CD4-positive, alpha-beta T cell (primary cell): ENCODE results near the gene S100A3. TPM values are rescaled to one million over a fixed set of nuclear protein-coding genes. Genes with fewer than 3 reads are reported as not detected.

Experiments
- ATAC-seq: fragments of 200-7000 bp; cut with Tn5 transposase; one replicate; pipeline ENCODE4 v1.10.0; 2022; ENCODE audit warnings: mild to moderate bottlenecking; ENCODE audit not compliant: poor library complexity
- CTCF ChIA-PET: fragments of 350-600 bp; sonication (Branson Sonifier 250); formaldehyde crosslinking; loops from one replicate; lab custom pipeline; 2021; ENCODE audit warnings: antibody characterized with exemption, inconsistent platforms; lab: Charles Lee
- POLR2A ChIA-PET: fragments of 350-600 bp; sonication (Branson Sonifier 250); formaldehyde crosslinking; loops from one replicate; lab custom pipeline; 2021; ENCODE audit warnings: antibody characterized with exemption, inconsistent platforms; lab: Charles Lee
- DNase-seq, 14 experiments: peaks; one replicate each; pipeline ENCODE4 v3.0.0-alpha.2; 2013 to 2020; ENCODE audit warnings: mixed read lengths in 2 of 14
- H3K27ac ChIP-seq, 2 donors: one replicate each; pipeline versions ENCODE4 v1.5.1 to v1.7.0; 2013; ENCODE audit warnings: low read length in 2 of 2, low read depth in 1 of 2, mild to moderate bottlenecking in 1 of 2
- H3K27me3 ChIP-seq, 2 experiments: 1 replicate in 1 of 2; 2 replicates in 1 of 2; pipeline versions ENCODE4 v1.6.1 to v1.7.0; 2013; ENCODE audit warnings: low read length in 2 of 2, control low read depth in 1 of 2, mild to moderate bottlenecking in 1 of 2, moderate library complexity in 1 of 2; ENCODE audit not compliant: insufficient read depth in 2 of 2, control insufficient read depth in 1 of 2
- H3K36me3 ChIP-seq: one replicate; pipeline ENCODE4 v1.6.1; 2013; ENCODE audit warnings: low read length, control low read depth; ENCODE audit not compliant: insufficient read depth
- H3K4me1 ChIP-seq: one replicate; pipeline ENCODE4 v1.6.1; 2013; ENCODE audit warnings: low read length, control low read depth; ENCODE audit not compliant: insufficient read depth
- H3K4me3 ChIP-seq: one replicate; pipeline ENCODE4 v1.5.1; 2013; ENCODE audit warnings: mild to moderate bottlenecking, low read length, moderate library complexity
- H3K9me3 ChIP-seq, 2 experiments: 1 replicate in 1 of 2; 2 replicates in 1 of 2; pipeline versions ENCODE4 v1.6.1 to v1.7.0; 2013; ENCODE audit warnings: low read length in 2 of 2, mild to moderate bottlenecking in 2 of 2, control low read depth in 1 of 2, moderate library complexity in 1 of 2; ENCODE audit not compliant: control insufficient read depth in 1 of 2, insufficient read depth in 1 of 2
- H3K27ac Mint-ChIP-seq: one replicate; pipeline ENCODE4 v1.8.0; 2020; ENCODE audit warnings: mixed read lengths
- H3K27me3 Mint-ChIP-seq: one replicate; pipeline ENCODE4 v1.8.0; 2021; ENCODE audit warnings: mixed read lengths
- H3K36me3 Mint-ChIP-seq: one replicate; pipeline ENCODE4 v1.8.0; 2021; ENCODE audit warnings: low read depth, mixed read lengths
- H3K4me1 Mint-ChIP-seq: one replicate; pipeline ENCODE4 v1.8.0; 2021; ENCODE audit warnings: low read depth, mixed read lengths
- H3K4me3 Mint-ChIP-seq: one replicate; pipeline ENCODE4 v1.8.0; 2020; ENCODE audit warnings: mild to moderate bottlenecking, mixed read lengths
- H3K9me3 Mint-ChIP-seq: one replicate; pipeline ENCODE4 v1.8.0; 2020; ENCODE audit warnings: mixed read lengths
- CTCF ChIP-seq: fragments of 200-600 bp; IDR thresholded peaks from one replicate; pipeline ENCODE4 v1.8.0; 2022; ENCODE audit warnings: antibody characterized with exemption, mild to moderate bottlenecking
- intact Hi-C, 2 experiments: fragments of 100-400 bp; cut with DNase I in 1 of 2; cut with micrococcal nuclease in 1 of 2; formaldehyde crosslinking; loops; one replicate each; pipeline versions ENCODE4 v1.15.1 to v1.9.0; 2023 to 2025; cut with DNase I, micrococcal nuclease
- total RNA-seq, 174 experiments: library from RNA in 2 of 174; stranded (reverse) in 2 of 174; gene quantifications; one replicate each; pipeline ENCODE4 v1.2.3 and lab custom pipeline; 2021 to 2026

S100A3 gene
- total RNA-seq, 2 experiments from 2014 or later, result not detected

DNA sequence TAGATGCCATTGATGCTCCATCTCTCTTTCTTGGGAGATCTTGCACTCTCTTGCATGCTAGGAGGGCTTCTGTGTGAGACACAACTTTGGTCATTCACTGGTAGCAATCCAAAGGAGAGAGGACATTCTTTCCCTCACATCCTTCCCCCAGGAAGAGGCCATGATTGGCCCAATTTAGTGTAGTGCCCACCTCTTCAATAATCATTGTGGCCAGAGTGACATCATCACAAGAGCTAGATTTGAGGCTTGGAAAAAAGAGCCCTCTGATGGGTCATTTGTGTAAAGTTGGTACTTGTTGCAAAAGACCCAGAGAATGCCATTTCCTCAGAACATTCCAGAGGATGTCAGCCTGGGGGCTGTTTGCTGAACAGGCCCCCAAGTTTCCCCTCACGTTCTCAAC, 43.5 kb downstream of the S100A3 start:
- no peak overlapping the region for H3K4me3 ChIP-seq
- no peaks in the 10 kb centered on the region for H3K36me3 Mint-ChIP-seq
- H3K9me3 ChIP-seq, result no peaks in the 10 kb centered on the region
- no peak for TF ChIP-seq CTCF
- H3K27me3 Mint-ChIP-seq, result no peaks in the 10 kb centered on the region
- ATAC-seq, result no peak
- no peak overlapping the region for H3K4me3 Mint-ChIP-seq
- CTCF ChIA-PET, result no interaction called here
- H3K27ac ChIP-seq, result no peak overlapping the region
- no peaks in the 10 kb centered on the region for H3K27me3 ChIP-seq
- no peak for DNase-seq
- H3K27ac Mint-ChIP-seq, result no peak overlapping the region
- no peaks in the 10 kb centered on the region for H3K4me1 Mint-ChIP-seq
- peaks cover 1% of the 10 kb centered on the region for H3K4me1 ChIP-seq
- no peaks in the 10 kb centered on the region for H3K9me3 Mint-ChIP-seq
- intact Hi-C loops, result no loop called here
- no peaks in the 10 kb centered on the region for H3K36me3 ChIP-seq
- POLR2A ChIA-PET, result no interaction called here

DNA sequence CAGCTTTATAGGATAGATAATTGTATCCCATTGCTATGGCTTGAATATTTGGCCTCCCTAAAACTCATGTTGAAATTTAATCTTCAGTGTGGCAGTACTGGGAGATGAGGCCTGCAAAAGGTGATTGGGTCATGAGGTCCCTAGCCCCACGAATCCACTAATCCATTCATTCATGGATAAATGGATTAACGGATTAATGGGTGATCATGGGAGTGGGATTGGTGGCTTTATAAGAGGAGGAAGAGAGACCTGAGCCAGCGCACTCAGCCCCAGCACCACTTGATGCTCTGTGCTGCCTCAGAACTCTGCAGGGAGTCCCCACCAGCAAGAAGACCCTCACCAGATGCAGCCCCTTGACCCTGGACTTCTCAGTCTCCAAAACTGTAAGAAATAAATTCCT, 45.3 kb downstream of the S100A3 start:
- CTCF ChIA-PET, result no interaction called here
- H3K4me3 Mint-ChIP-seq, result no peak overlapping the region
- DNase-seq (no peak), ATAC-seq (no peak)
- peaks cover 0 to 7% of the 10 kb centered on the region in 2 experiments for H3K27me3 ChIP-seq
- H3K36me3 ChIP-seq, result no peaks in the 10 kb centered on the region
- intact Hi-C loops, result no loop called here
- H3K27me3 Mint-ChIP-seq, result peaks cover 12% of the 10 kb centered on the region
- H3K4me3 ChIP-seq, result no peak overlapping the region
- H3K4me1 ChIP-seq, result no peaks in the 10 kb centered on the region
- no peaks in the 10 kb centered on the region for H3K36me3 Mint-ChIP-seq
- no peak overlapping the region for H3K27ac Mint-ChIP-seq
- TF ChIP-seq CTCF, result no peak
- H3K27ac ChIP-seq, result no peak overlapping the region
- no peaks in the 10 kb centered on the region for H3K9me3 ChIP-seq
- no peaks in the 10 kb centered on the region for H3K4me1 Mint-ChIP-seq
- no peaks in the 10 kb centered on the region for H3K9me3 Mint-ChIP-seq
- POLR2A ChIA-PET, result no interaction called here

DNA sequence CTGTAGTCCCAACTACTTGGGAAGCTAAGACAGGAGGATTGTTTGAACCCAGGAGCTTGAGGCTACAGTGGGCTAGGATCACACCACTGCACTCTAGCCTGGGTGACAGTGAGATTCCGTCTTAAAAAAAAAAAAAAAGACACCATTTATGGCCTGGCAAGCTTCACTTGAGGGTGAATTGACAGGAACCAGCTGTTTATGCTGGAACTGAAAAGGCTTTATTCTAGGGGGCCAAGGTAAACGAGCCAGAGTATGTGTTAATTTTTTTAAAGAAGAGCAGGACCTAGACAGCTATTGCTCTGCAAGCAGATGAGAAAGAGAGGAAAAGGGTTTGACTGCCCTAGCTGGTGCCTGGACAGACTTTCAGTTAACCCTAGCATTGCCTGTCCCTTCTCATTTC, 50.3 kb downstream of the S100A3 start:
- Histone ChIP-seq H3K36me3 (no peaks in the 10 kb centered on the region), H3K9me3 (no peaks in the 10 kb centered on the region), H3K27ac (no peak overlapping the region), H3K4me1 (peaks cover 3% of the 10 kb centered on the region), H3K27me3 (peaks cover 2 to 8% of the 10 kb centered on the region in 2 experiments), H3K4me3 (no peak overlapping the region)
- no peak overlapping the region for H3K4me3 Mint-ChIP-seq
- ChIA-PET CTCF (no interaction called here), POLR2A (no interaction called here)
- no peak for DNase-seq
- peaks cover 25% of the 10 kb centered on the region for H3K27me3 Mint-ChIP-seq
- no peaks in the 10 kb centered on the region for H3K9me3 Mint-ChIP-seq
- no peak overlapping the region for H3K27ac Mint-ChIP-seq
- H3K4me1 Mint-ChIP-seq, result no peaks in the 10 kb centered on the region
- H3K36me3 Mint-ChIP-seq, result no peaks in the 10 kb centered on the region
- ATAC-seq, result no peak
- no peak for TF ChIP-seq CTCF
- intact Hi-C loops, result no loop called here

Other genes with a start within 250 kb of the S100A3 start
- not detected for gene PGLYRP3, start 236.3 kb downstream of the S100A3 start, total RNA-seq
- not detected for gene PGLYRP4, start 200.4 kb downstream of the S100A3 start, total RNA-seq
- gene S100A9, start 191.4 kb downstream of the S100A3 start, total RNA-seq, result 10 to 100 TPM; 35.3 to 43.6 TPM
- 1 to 10 TPM; 4.0 to 5.5 TPM for gene S100A12, start 173.6 kb downstream of the S100A3 start, total RNA-seq
- 10 to 100 TPM; 21.0 to 23.8 TPM for gene S100A8, start 158.2 kb downstream of the S100A3 start, total RNA-seq
- not detected for gene S100A7A, start 132.7 kb downstream of the S100A3 start, total RNA-seq
- gene S100A7, start 88.6 kb downstream of the S100A3 start, total RNA-seq, result not detected
- 100 to 1,000 TPM; 172 to 175 TPM for gene S100A6, start 13.3 kb downstream of the S100A3 start, total RNA-seq
- 1 to 10 TPM in 1 of 2 experiments, under 1 TPM in 1; 0.80 to 1.3 TPM for gene S100A5, start 8.3 kb downstream of the S100A3 start, total RNA-seq
- gene S100A4, start 3.5 kb downstream of the S100A3 start, total RNA-seq, result 100 to 1,000 TPM; 297 to 299 TPM
- not detected for gene S100A2, start 16.6 kb upstream of the S100A3 start, total RNA-seq
- not detected for gene S100A16, start 63.9 kb upstream of the S100A3 start, total RNA-seq
- gene S100A14, start 67.1 kb upstream of the S100A3 start, total RNA-seq, result not detected
- gene S100A13, start 78.2 kb upstream of the S100A3 start, total RNA-seq, result 1 to 10 TPM; 2.1 to 2.8 TPM
- gene S100A1, start 79.2 kb upstream of the S100A3 start, total RNA-seq, result not detected
- 100 to 1,000 TPM in 1 of 2 experiments, 10 to 100 TPM in 1; 97.1 to 102 TPM for gene CHTOP, start 84.8 kb upstream of the S100A3 start, total RNA-seq
- gene SNAPIN, start 109.4 kb upstream of the S100A3 start, total RNA-seq, result 1 to 10 TPM; 7.2 to 7.3 TPM
- 100 to 1,000 TPM; 140 to 147 TPM for gene ILF2, start 121.7 kb upstream of the S100A3 start, total RNA-seq
- not detected for gene NPR1, start 129.4 kb upstream of the S100A3 start, total RNA-seq
- gene INTS3, start 178.8 kb upstream of the S100A3 start, total RNA-seq, result 10 to 100 TPM; 24.9 to 27.4 TPM
- gene SLC27A3, start 226.1 kb upstream of the S100A3 start, total RNA-seq, result 1 to 10 TPM; 3.8 to 4.4 TPM